Measurements from ENCODE around the gene GPR65.

GPR65 gene

GRCh38 chr14:88005050-88005481 lies at the start of gene GPR65:
Gene GPR65, plus strand, starts transcription at chr14:88005135. Its CDS starts 5,713 bp downstream, at chr14:88010848.
- no peak for DNase-seq (ENCODE audit: low read depth)

DNA sequence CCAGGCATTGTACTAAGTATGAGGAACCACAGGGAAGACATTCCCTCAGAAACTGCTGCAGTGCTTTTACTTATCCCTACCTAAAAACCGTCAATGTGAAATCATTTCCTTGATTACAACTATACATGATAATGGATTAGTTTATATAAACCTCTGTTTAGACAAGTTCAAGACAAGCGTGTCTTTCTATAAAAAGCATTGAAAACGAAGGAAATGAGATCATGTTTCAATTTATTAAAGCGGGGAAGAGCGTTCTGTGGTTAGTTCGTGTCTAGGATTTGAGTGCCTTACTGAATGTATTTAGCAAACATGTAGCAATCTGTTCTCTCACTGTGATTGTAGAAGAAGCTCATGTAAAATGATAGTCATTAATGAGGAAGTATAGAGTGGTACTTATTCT lies 49.4 kb upstream of the GPR65 start:
- DNase-seq (ENCODE audit: low read depth): no peak

- no peak for DNase-seq (ENCODE audit: low read depth)
These were observed 44.7 kb upstream of the GPR65 start for GRCh38 chr14:87960013-87960787.

DNA sequence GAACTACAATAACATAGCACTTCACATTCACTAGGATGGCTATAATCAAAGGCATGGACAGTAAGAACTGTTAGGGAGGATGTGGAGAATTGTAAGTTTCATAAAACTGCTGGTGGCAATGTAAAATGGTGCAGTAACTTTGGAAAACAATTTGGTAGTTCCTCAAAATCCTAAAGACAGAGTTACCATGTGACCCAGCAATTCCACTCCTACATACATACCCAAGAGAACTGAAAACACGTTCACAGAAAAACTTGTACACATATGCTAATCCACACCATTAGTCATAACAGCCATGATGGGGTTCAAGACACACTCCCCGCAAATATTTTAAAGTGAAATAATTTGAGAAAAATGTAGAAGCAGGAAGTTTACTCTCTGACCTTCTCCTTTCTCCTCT lies 43.7 kb upstream of the GPR65 start:
- DNase-seq (ENCODE audit: low read depth): no peak

DNA sequence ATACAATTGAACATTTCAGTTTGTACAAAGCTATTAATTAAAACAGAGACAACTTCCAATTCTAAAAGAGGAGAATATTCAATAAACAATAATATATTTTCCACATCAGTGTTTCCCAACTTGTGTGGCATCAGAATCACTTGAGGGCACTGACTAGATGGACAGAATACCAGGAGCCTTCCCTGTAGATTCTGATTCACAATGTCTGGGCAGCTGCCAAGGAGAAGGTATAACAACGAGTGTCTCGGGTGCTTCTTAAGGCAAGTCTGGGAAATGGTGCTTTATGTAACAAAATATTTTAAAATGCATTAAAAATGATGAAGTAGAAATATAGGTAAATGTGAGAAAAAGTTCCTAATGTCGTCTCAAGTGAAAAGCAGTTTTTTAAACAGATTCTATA lies 38.1 kb upstream of the GPR65 start:
- no peak for DNase-seq (ENCODE audit: low read depth)

- no peak for DNase-seq (ENCODE audit: low read depth)
These were observed 37.4 kb upstream of the GPR65 start for GRCh38 chr14:87967496-87967895.

DNA sequence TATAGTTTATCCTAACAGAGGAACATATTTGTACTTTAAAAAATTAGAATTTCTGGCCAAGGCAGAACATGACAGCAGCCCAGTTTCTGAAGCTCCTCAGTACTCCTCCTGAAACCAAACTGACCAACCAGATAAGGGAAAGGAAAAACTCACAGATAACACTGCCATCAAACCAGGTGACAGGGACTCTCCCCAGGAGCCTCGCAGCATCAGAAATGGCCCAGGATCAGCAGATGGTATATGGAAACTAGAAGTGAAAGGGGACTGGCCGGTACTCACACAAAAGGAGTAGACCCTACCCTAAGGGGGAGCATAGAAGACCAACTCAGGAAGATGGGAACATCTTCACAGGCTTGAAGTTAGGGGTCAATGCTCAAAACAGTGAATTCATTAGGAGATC lies 33.9 kb upstream of the GPR65 start:
- no peak for DNase-seq (ENCODE audit: low read depth)

GRCh38 chr14:87975636-87976035 lies 29.3 kb upstream of the GPR65 start:
- DNase-seq (ENCODE audit: low read depth): no peak

DNA sequence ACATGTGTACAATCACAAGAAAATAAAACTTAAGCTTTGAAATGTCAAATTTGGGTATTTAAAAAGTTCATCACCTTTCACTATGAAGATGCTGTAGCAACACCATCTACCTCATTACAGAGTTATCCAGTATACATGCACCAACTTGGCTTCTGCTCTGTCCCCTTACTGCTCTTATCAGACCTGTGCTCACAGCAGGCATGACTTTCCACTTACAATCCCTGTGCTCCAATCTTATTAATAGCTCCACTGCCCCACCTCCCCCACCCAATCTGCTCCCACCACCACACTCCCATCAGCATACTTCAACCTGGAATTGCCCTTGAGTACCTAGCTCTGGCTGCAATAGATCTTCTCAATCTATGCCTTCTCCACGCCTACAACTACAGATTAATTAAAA lies 25.2 kb upstream of the GPR65 start:
- no peak for DNase-seq (ENCODE audit: low read depth)

GRCh38 chr14:87989221-87989955 lies 15.5 kb upstream of the GPR65 start:
- DNase-seq (ENCODE audit: low read depth): no peak

DNA sequence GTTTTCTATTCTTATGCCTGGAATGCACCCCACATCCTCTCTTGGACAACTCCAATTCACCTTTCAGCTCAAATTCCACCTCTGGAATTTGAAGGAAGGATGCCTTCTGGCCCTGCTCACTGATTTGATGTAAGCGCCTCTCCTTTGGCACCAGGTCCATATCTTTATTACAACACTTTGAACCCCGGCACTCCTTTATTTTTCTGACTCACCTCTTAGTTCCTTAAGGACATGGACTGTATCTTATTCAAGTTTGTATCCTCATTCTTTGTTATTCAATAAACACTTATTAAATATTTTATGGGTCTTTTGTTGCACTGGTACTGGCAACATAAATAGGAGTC lies 15.0 kb upstream of the GPR65 start:
- DNase-seq (ENCODE audit: low read depth): no peak

DNA sequence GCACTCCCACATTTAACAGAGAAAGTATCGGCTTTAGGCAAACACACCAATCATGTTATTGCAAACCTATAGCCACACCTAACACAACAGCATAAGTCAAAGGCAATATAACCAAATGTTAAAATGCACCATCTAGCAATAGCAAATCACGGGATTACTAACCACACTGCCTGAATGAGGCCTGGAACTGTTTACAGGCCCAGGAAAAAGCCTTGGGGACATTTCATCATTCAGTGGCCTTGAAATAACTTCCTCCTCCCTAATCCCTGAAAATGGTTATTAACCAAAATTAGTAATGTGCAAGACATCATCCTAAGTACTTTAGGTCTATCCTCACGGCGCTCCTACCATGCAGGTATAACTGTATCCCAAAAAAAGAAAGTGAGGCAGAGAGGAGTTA lies 14.3 kb upstream of the GPR65 start:
- DNase-seq (ENCODE audit: low read depth): no peak

GRCh38 chr14:87992346-87992717 lies 12.6 kb upstream of the GPR65 start:
- DNase-seq (ENCODE audit: low read depth): no peak

DNA sequence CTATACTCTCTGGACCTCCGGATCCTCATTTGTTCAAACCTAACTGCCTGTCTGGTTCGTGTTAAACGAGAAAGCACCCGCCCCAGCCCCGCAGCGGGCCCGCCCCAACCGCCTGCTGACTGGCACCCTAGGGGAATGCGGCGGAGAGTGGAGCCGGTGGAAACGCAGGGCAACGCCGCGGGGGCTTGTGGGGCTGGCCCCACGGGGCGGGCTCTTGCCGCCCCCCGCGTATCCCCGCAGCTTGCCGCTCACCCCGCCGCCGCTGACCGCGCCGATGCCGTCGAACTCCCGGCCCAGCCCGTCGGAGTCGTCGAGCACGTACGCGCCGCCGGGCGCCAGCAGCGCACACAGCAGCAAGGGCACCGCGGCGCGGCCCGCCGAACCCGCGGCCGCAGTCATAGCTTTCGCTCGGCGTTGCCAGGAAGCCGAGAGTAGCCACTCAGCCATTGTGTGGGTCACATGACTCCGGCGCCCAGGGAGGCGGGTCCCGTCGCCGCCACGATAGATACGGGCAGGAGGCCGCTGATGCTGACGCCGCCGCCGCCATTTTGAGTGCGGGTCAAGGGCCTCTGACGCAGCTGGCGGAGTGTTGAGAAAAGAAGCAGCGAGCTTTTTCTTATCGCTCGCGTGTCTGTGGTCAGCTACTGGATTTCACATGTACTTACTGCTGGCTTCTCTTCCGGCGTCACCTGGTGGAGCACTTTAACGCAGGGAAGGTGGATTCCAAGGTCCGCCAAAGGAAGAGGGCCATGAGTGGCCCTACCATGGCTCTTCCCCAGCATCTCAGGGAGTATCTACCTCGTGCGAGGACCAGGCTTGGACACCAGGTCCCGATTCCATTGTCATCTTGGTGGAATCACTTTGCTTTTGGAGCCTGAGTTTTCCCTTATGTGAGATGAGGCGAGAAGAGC lies 12.0 kb upstream of the GPR65 start, which contains the start of gene GALC:
TSS of gene GALC (minus strand) at position 465 of the 911 bp plus-strand sequence. CDS start at position 447, 18 bp downstream.
- DNase-seq (ENCODE audit: low read depth): peak; percentile 37

DNA sequence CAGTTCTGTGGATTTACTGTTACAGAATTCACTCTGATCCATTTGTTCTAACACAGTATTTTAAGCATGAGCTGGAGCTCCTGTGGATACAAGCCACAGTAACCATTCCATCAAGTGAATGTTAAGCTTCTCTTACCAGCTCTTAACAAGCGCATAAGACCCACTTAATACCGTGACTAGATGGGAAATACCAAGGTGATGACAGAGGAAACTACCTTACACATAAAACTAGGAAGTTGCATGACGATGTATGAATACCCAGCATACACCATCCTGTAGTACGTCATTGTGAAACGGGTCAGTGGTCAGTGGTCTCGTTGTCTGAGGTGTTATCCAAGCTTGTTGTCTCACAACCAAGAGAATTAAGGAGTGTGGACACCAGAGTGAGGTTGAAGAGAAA lies 10.0 kb upstream of the GPR65 start:
- DNase-seq (ENCODE audit: low read depth): no peak

DNA sequence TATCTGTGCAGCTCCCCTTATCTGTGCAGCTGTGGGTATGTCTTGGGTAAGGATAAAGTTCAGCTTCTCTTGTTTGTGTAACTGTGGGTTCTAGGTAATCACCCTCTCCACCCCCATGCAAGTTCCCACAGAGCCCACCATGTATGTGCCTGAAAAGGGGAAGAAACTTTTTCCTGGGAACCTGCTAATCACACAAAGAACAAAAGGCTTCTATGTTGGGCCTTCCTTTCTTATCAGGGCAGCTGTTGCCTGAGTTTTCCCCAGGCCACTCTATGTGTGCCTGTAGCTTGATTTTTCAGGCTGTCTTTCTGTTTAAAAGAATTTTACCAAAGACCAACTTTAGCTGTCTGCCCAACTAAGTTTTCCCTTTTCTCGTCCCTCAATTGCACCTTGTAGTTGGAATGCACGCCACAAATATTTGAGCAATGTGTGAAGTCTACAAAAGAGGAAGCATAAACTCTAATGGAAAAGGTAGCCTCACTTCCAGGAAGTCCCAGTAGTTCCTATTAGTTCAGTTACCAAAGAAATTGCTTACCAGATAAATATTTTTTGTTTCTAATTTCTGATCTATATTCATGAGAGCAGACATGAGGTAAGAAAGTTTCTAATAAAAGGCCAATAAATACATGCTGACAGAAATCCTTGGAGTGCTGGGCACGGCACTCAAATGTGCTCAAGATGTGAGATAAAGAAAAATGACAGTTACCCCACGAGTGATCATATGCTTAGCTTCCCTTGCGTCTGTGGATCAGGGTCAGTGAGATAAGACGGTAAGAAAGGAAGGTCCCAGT lies 9.2 kb upstream of the GPR65 start:
- no peak for DNase-seq (ENCODE audit: low read depth)

GRCh38 chr14:87996291-87996592 lies 8.7 kb upstream of the GPR65 start:
- no peak for DNase-seq (ENCODE audit: low read depth)

DNA sequence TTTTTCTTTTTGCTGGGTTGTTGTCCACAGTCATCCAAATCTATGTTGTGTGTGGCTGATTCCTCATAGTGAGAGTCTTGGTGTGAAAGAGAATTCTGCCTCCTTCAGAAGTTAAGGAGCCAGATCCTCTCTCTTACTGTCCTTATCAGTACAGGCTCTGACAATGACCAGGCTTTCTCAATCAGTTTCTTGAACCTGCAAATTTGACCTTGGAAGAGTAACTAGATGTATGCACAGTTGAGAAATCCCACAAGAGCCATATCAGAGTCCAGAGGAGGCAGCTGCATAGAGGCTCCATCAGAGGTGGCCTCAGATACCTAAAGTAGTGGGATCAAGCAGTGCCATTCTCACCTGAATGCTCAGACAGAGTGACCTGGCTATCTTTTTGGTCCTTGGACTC lies 6.5 kb upstream of the GPR65 start:
- DNase-seq (ENCODE audit: low read depth): no peak

DNA sequence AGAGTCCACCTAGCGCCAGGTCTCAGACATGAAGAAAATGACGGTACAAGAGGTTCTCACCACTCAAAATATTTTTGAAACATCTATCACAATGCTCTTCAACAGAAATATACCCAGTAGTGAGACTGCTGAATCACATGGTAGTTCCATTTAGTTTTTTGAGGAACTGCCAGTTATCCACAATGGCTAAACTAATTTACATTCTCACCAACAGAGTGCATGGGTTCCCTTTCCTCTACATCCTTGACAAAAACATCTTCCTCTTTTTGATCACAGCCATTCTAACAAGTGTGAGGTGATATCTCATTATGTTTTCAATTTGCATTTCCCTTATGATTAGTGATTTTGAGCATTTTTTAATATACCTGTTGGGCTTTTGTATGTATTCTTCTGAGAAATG lies 5.7 kb upstream of the GPR65 start:
- DNase-seq (ENCODE audit: low read depth): no peak

DNA sequence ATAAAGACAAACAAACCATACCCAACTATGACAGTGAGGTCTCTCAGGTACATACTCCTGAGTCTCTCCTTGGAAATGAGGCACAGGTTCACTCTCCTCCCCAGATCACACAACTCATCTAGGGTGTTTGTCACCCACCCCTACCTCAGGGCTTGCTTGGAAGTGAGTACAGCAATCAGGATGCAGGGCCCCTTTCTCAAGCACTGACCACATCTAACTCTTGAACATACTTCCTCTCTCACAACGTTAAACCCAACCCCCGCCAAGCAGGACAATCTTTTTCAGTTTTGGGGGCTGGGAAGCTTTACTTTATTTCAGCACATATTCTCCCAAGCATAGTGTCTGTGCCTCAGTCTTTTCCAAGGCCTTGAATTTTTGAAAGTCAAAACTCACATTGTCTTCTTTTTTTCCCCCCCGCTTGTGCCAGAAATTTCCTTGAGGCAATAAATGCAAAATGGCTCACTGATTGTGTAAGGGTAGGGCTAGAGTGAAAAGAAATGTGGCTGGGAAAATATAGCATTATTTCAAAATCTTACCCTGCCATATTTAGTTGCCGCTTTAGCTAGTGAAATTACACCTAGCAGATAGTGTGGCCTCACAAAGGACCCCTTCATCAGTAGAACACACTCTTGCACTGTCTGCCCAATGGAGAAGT lies 2.4 kb upstream of the GPR65 start:
- DNase-seq (ENCODE audit: low read depth): no peak

GRCh38 chr14:88003425-88003824 lies 1.5 kb upstream of the GPR65 start:
- DNase-seq (ENCODE audit: low read depth): no peak

All from non-pigmented ciliary epithelial cell (primary cell).